HepG2 (cell line): Measurements from ENCODE around the gene PLEKHG5.

Experiments used
- CTCF ChIP-seq: sonication (generic); formaldehyde crosslinking; IDR thresholded peaks from 2 replicates; pipeline ENCODE4 v1.5.0; 2020; ENCODE audit warnings: mild to moderate bottlenecking, missing genetic modification reagents, moderate library complexity
- EP300 ChIP-seq, 3 experiments: sonication (generic) in 1 of 3; formaldehyde crosslinking in 1 of 3; IDR thresholded peaks; 2 replicates each; pipeline versions ENCODE4 v1.5.1 to v1.6.1; 2011 to 2020; ENCODE audit warnings: low read depth in 2 of 3, low read length in 2 of 3, borderline replicate concordance in 1 of 3, improper control_type of control experiment in 1 of 3, mild to moderate bottlenecking in 1 of 3, missing genetic modification reagents in 1 of 3, moderate library complexity in 1 of 3
- EZH2 ChIP-seq: conservative IDR thresholded peaks from 2 replicates; pipeline ENCODE4 v1.6.1; 2012; ENCODE audit warnings: mild to moderate bottlenecking, low read depth, low read length, moderate library complexity
- HDAC2 ChIP-seq: sonication (generic); formaldehyde crosslinking; IDR thresholded peaks from 2 replicates; pipeline ENCODE4 v1.4.0; 2020; ENCODE audit warnings: missing genetic modification reagents
- HINFP ChIP-seq: sonication (generic); formaldehyde crosslinking; IDR thresholded peaks from 2 replicates; pipeline ENCODE4 v1.4.0; 2020; ENCODE audit warnings: low read depth, mild to moderate bottlenecking, missing genetic modification reagents
- LCORL ChIP-seq, 2 experiments: fragments of 450-650 bp in 1 of 2; sonication (generic) in 1 of 2; formaldehyde crosslinking in 1 of 2; IDR thresholded peaks; 2 replicates each; pipeline versions ENCODE4 v1.5.0 to v1.6.1; 2017 to 2020; ENCODE audit warnings: antibody characterized with exemption in 1 of 2, missing genetic modification reagents in 1 of 2
- NFIC ChIP-seq: IDR thresholded peaks from 2 replicates; pipeline ENCODE4 v1.6.1; 2012; ENCODE audit warnings: mild to moderate bottlenecking, low read length, inconsistent platforms
- SIX4 ChIP-seq: sonication (generic); formaldehyde crosslinking; IDR thresholded peaks from 2 replicates; pipeline ENCODE4 v1.4.0; 2020; ENCODE audit warnings: missing genetic modification reagents
- SKI ChIP-seq: fragments of 450-650 bp; IDR thresholded peaks from one replicate; pipeline ENCODE4 v1.6.1; 2018; ENCODE audit warnings: mild to moderate bottlenecking; ENCODE audit not compliant: partially characterized antibody
- ZNF709 ChIP-seq: sonication (generic); formaldehyde crosslinking; IDR thresholded peaks from 2 replicates; pipeline ENCODE4 v1.5.0; 2020; ENCODE audit warnings: mild to moderate bottlenecking, missing genetic modification reagents
- ZNF724P ChIP-seq: sonication (generic); formaldehyde crosslinking; IDR thresholded peaks from 2 replicates; pipeline ENCODE4 v1.8.0; 2022; ENCODE audit warnings: missing genetic modification reagents, borderline replicate concordance
- ZNF777 ChIP-seq: sonication (generic); formaldehyde crosslinking; IDR thresholded peaks from 2 replicates; pipeline ENCODE4 v1.4.0; 2020; ENCODE audit warnings: missing genetic modification reagents
- TF ChIP-seq, protein P1 (sequence below): sonication (generic); formaldehyde crosslinking; IDR thresholded peaks from 2 replicates; pipeline ENCODE4 v1.4.0; 2020; ENCODE audit warnings: missing genetic modification reagents

DNA sequence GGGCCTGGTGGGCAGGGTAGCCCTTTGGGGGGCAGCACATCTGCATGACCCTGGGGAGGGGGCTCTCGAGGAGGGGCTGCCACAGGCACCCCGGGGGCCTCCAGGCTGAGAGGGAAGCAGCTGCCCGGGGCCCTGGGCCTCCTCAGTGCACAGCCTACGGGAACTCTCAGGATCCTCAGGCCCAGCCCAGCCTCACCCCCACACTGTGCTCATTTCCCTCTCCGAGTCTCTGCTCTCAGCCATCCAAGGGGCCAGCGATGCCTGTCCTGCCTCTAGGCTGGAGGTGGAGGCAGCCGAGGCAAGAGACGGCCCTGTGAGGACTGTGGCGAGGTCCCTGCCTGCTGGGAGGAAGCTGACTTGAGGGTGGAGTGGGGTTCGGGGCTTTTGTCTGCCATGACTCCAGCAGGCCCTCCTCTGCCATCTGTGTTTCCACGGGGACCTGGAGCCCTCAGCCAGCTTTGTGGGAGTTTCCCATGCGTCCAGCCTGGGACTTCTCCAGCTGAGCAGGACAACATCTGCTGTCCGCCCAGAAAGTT is 7.2 kb upstream of the PLEKHG5 start:
- TF ChIP-seq EZH2 (no peak), CTCF (CRISPR knock-in tag) (no peak), SIX4 (no peak), HDAC2 (CRISPR knock-in tag) (no peak), ZNF724P (CRISPR knock-in tag) (no peak), LCORL (IDR thresholded peaks at IDR 0.05) (no peak), LCORL (CRISPR knock-in tag; IDR thresholded peaks at IDR 0.05) (no peak), ZNF777 (CRISPR knock-in tag) (no peak), ZNF709 (CRISPR knock-in tag) (no peak), SKI (no peak), HINFP (CRISPR knock-in tag) (no peak), NFIC (no peak), EP300 (IDR thresholded peaks at IDR 0.05; ENCODE audit: low read depth in 2 of 2, low read length in 2 of 2) (no peak), EP300 (CRISPR knock-in tag; IDR thresholded peaks at IDR 0.05; ENCODE audit: borderline replicate concordance) (no peak)
- TF ChIP-seq, protein P1, sequence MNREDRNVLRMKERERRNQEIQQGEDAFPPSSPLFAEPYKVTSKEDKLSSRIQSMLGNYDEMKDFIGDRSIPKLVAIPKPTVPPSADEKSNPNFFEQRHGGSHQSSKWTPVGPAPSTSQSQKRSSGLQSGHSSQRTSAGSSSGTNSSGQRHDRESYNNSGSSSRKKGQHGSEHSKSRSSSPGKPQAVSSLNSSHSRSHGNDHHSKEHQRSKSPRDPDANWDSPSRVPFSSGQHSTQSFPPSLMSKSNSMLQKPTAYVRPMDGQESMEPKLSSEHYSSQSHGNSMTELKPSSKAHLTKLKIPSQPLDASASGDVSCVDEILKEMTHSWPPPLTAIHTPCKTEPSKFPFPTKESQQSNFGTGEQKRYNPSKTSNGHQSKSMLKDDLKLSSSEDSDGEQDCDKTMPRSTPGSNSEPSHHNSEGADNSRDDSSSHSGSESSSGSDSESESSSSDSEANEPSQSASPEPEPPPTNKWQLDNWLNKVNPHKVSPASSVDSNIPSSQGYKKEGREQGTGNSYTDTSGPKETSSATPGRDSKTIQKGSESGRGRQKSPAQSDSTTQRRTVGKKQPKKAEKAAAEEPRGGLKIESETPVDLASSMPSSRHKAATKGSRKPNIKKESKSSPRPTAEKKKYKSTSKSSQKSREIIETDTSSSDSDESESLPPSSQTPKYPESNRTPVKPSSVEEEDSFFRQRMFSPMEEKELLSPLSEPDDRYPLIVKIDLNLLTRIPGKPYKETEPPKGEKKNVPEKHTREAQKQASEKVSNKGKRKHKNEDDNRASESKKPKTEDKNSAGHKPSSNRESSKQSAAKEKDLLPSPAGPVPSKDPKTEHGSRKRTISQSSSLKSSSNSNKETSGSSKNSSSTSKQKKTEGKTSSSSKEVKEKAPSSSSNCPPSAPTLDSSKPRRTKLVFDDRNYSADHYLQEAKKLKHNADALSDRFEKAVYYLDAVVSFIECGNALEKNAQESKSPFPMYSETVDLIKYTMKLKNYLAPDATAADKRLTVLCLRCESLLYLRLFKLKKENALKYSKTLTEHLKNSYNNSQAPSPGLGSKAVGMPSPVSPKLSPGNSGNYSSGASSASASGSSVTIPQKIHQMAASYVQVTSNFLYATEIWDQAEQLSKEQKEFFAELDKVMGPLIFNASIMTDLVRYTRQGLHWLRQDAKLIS (CRISPR knock-in tag): no peak
